ENCODE data around the gene GALK2. TPM values are rescaled to one million over a fixed set of nuclear protein-coding genes. Genes with fewer than 3 reads are reported as not detected.
"Not testable (repeated sequence)": the region's sequence is repeated elsewhere in the genome, so short reads cannot be mapped to it uniquely, and the experiment has no call there.

GALK2 gene
- polyA plus RNA-seq, 3 donors from 2014 or later = 8.8 to 25.1 (median 18.1) TPM

GRCh38 chr15:49247556-49248110 lies 77.6 kb downstream of the GALK2 start:
- Mint-ChIP-seq H3K27me3 (ENCODE audit: low read depth in 3 of 3) (no peaks in the 10 kb centered on the region), H3K9me3 (no peaks in the 10 kb centered on the region), H3K4me3 (no peak overlapping the region), H3K4me1 (no peaks in the 10 kb centered on the region), H3K27ac (no peak overlapping the region), H3K36me3 (peaks cover 31 to 44% (median 34%) of the 10 kb centered on the region in 3 donors)
- no peak for DNase-seq

- no peaks in the 10 kb centered on the region for H3K27me3 Mint-ChIP-seq (ENCODE audit: low read depth in 3 of 3)
- no peaks in the 10 kb centered on the region for H3K9me3 Mint-ChIP-seq
- H3K36me3 Mint-ChIP-seq = peaks cover 29 to 44% (median 31%) of the 10 kb centered on the region in 3 donors
- DNase-seq = no peak
- no peak overlapping the region for H3K27ac Mint-ChIP-seq
- no peaks in the 10 kb centered on the region for H3K4me1 Mint-ChIP-seq
- H3K4me3 Mint-ChIP-seq = no peak overlapping the region
Measured at GRCh38 chr15:49248291-49248690, 78.2 kb downstream of the GALK2 start.

- peaks cover 0 to 5% (median 4%) of the 10 kb centered on the region in 3 donors for H3K36me3 Mint-ChIP-seq
- peaks cover 6 to 14% of the 10 kb centered on the region in 2 donors for H3K4me1 Mint-ChIP-seq
- peaks cover 0 to 9% (median 3%) of the 10 kb centered on the region in 6 donors for H3K9me3 Mint-ChIP-seq
- H3K27me3 Mint-ChIP-seq (ENCODE audit: low read depth in 3 of 3) = peaks cover 0 to 5% (median 4%) of the 10 kb centered on the region in 3 donors
- H3K4me3 Mint-ChIP-seq = no peak overlapping the region
- no peak for DNase-seq
- no peak overlapping the region for H3K27ac Mint-ChIP-seq
Measured at GRCh38 chr15:49255966-49256759, 86.1 kb downstream of the GALK2 start.

GRCh38 chr15:49265117-49265516 lies 95.1 kb downstream of the GALK2 start:
- not testable (repeated sequence) for H3K9me3 Mint-ChIP-seq; DNase-seq; H3K4me1 Mint-ChIP-seq; H3K4me3 Mint-ChIP-seq; H3K27ac Mint-ChIP-seq; H3K27me3 Mint-ChIP-seq (ENCODE audit: low read depth in 3 of 3)
- H3K36me3 Mint-ChIP-seq = peaks cover 3 to 31% (median 8%) of the 10 kb centered on the region in 3 donors

GRCh38 chr15:49265911-49266310 lies 95.9 kb downstream of the GALK2 start:
- no peaks in the 10 kb centered on the region for H3K27me3 Mint-ChIP-seq (ENCODE audit: low read depth in 3 of 3)
- H3K36me3 Mint-ChIP-seq = peaks cover 3 to 31% (median 8%) of the 10 kb centered on the region in 3 donors
- no peak for DNase-seq
- H3K4me1 Mint-ChIP-seq = peaks cover 0 to 2% of the 10 kb centered on the region in 2 donors
- H3K27ac Mint-ChIP-seq = no peak overlapping the region
- no peak overlapping the region for H3K4me3 Mint-ChIP-seq
- peaks cover 0 to 2% (median 1%) of the 10 kb centered on the region in 6 donors for H3K9me3 Mint-ChIP-seq

- DNase-seq = no peak
- Mint-ChIP-seq H3K4me3 (no peak overlapping the region), H3K9me3 (no peaks in the 10 kb centered on the region), H3K27me3 (ENCODE audit: low read depth in 3 of 3) (no peaks in the 10 kb centered on the region), H3K4me1 (no peaks in the 10 kb centered on the region), H3K27ac (no peak overlapping the region), H3K36me3 (peaks cover 0 to 28% (median 7%) of the 10 kb centered on the region in 3 donors)
Measured at GRCh38 chr15:49270541-49271421, 100.7 kb downstream of the GALK2 start.

GRCh38 chr15:49273734-49274318 lies 103.8 kb downstream of the GALK2 start:
- Mint-ChIP-seq H3K27ac (peak overlapping the region in 1 of 6 donors; percentile 26), H3K4me1 (no peaks in the 10 kb centered on the region), H3K36me3 (peaks cover 0 to 20% (median 17%) of the 10 kb centered on the region in 3 donors)

GRCh38 chr15:49278751-49279150 lies 108.7 kb downstream of the GALK2 start:
- peaks cover 19 to 42% (median 40%) of the 10 kb centered on the region in 3 donors for H3K36me3 Mint-ChIP-seq
- no peak overlapping the region for H3K4me3 Mint-ChIP-seq
- no peaks in the 10 kb centered on the region for H3K9me3 Mint-ChIP-seq
- H3K4me1 Mint-ChIP-seq = no peaks in the 10 kb centered on the region
- no peak for DNase-seq
- peaks cover 0 to 2% (median 1%) of the 10 kb centered on the region in 3 donors for H3K27me3 Mint-ChIP-seq (ENCODE audit: low read depth in 3 of 3)
- H3K27ac Mint-ChIP-seq = no peak overlapping the region

More at GRCh38 chr15:49273734-49274318, 103.8 kb downstream of the GALK2 start:
- no peak for DNase-seq
- Mint-ChIP-seq H3K9me3 (no peaks in the 10 kb centered on the region), H3K4me3 (no peak overlapping the region), H3K27me3 (ENCODE audit: low read depth in 3 of 3) (no peaks in the 10 kb centered on the region)

GRCh38 chr15:49279521-49280456 lies 109.7 kb downstream of the GALK2 start:
- Mint-ChIP-seq H3K27ac (no peak overlapping the region), H3K36me3 (peaks cover 26 to 52% (median 49%) of the 10 kb centered on the region in 3 donors), H3K9me3 (no peaks in the 10 kb centered on the region), H3K4me3 (no peak overlapping the region), H3K27me3 (ENCODE audit: low read depth in 3 of 3) (peaks cover 0 to 3% (median 2%) of the 10 kb centered on the region in 3 donors), H3K4me1 (no peaks in the 10 kb centered on the region)
- no peak for DNase-seq

GRCh38 chr15:49282366-49282765 lies 112.3 kb downstream of the GALK2 start:
- H3K27ac Mint-ChIP-seq = no peak overlapping the region
- peaks cover 41 to 68% (median 64%) of the 10 kb centered on the region in 3 donors for H3K36me3 Mint-ChIP-seq
- H3K27me3 Mint-ChIP-seq (ENCODE audit: low read depth in 3 of 3) = peaks cover 0 to 6% (median 2%) of the 10 kb centered on the region in 3 donors
- no peak for DNase-seq
- peaks cover 9 to 21% of the 10 kb centered on the region in 2 donors for H3K4me1 Mint-ChIP-seq
- H3K4me3 Mint-ChIP-seq = no peak overlapping the region
- H3K9me3 Mint-ChIP-seq = no peaks in the 10 kb centered on the region

- peak overlapping the region in 3 of 6 donors; percentile 7 to 58 (median 42) for H3K27ac Mint-ChIP-seq
- no peak for DNase-seq
- H3K9me3 Mint-ChIP-seq = no peaks in the 10 kb centered on the region
- H3K27me3 Mint-ChIP-seq (ENCODE audit: low read depth in 3 of 3) = peaks cover 0 to 4% (median 2%) of the 10 kb centered on the region in 3 donors
- no peak overlapping the region for H3K4me3 Mint-ChIP-seq
- peaks cover 32 to 57% (median 51%) of the 10 kb centered on the region in 3 donors for H3K36me3 Mint-ChIP-seq
- H3K4me1 Mint-ChIP-seq = peaks cover 9 to 27% of the 10 kb centered on the region in 2 donors
Measured at GRCh38 chr15:49286649-49287404, 116.8 kb downstream of the GALK2 start.

- peak overlapping the region in 1 of 6 donors; percentile 27 for H3K27ac Mint-ChIP-seq
- peaks cover 9 to 27% of the 10 kb centered on the region in 2 donors for H3K4me1 Mint-ChIP-seq
- peaks cover 34 to 57% (median 46%) of the 10 kb centered on the region in 3 donors for H3K36me3 Mint-ChIP-seq
- peaks cover 0 to 4% (median 2%) of the 10 kb centered on the region in 3 donors for H3K27me3 Mint-ChIP-seq (ENCODE audit: low read depth in 3 of 3)
- DNase-seq = no peak
- H3K4me3 Mint-ChIP-seq = no peak overlapping the region
- no peaks in the 10 kb centered on the region for H3K9me3 Mint-ChIP-seq
Measured at GRCh38 chr15:49287481-49287880, 117.4 kb downstream of the GALK2 start.
